OCI-LY7 (cell line): Measurements from ENCODE around the gene CHML. TPM values are rescaled to one million over a fixed set of nuclear protein-coding genes. Genes with fewer than 3 reads are reported as not detected.

Experiments
- BruUV-seq: library from RNA; stranded (reverse); fragments of 400-500 nt; replicated peaks from 2 replicates; lab custom pipeline; 2021; lab: Mats Ljungman, UMichigan
- CTCF ChIA-PET: fragments of 300-600 bp; sonication (Branson Sonifier 250); formaldehyde crosslinking; loops from one replicate; lab custom pipeline; 2022; ENCODE audit warnings: antibody characterized with exemption; ENCODE audit not compliant: unreplicated experiment; lab: Charles Lee
- POLR2A ChIA-PET: fragments of 300-600 bp; sonication (Branson Sonifier 250); formaldehyde crosslinking; loops from one replicate; lab custom pipeline; 2022; ENCODE audit warnings: antibody characterized with exemption; lab: Charles Lee
- DNase-seq: peaks from one replicate; pipeline ENCODE4 v3.0.0-alpha.2; 2015; ENCODE audit warnings: low spot score
- H2AFZ ChIP-seq: fragments of 200-600 bp; sonication (generic), shearing (Covaris generic); 2 replicates; pipeline ENCODE4 v1.6.1; 2014; ENCODE audit warnings: mild to moderate bottlenecking, antibody characterized with exemption, low read length, moderate library complexity
- H3K27ac ChIP-seq: fragments of 200-600 bp; sonication (generic); 2 replicates; pipeline ENCODE4 v1.5.1; 2014; ENCODE audit warnings: mixed run types, low read depth, mild to moderate bottlenecking, moderate library complexity, low read length, inconsistent platforms; ENCODE audit not compliant: poor library complexity, severe bottlenecking
- H3K36me3 ChIP-seq: fragments of 200-600 bp; sonication (generic); 2 replicates; pipeline ENCODE4 v1.6.1; 2014; ENCODE audit warnings: mild to moderate bottlenecking, antibody characterized with exemption, low read length, moderate library complexity, mixed read lengths; ENCODE audit not compliant: insufficient read depth
- H3K4me1 ChIP-seq: fragments of 200-600 bp; sonication (generic); 2 replicates; pipeline ENCODE4 v1.5.1; 2014; ENCODE audit warnings: mild to moderate bottlenecking, low read length; ENCODE audit not compliant: insufficient read depth, poor library complexity, severe bottlenecking
- H3K4me2 ChIP-seq: fragments of 200-600 bp; sonication (generic); 2 replicates; pipeline ENCODE4 v1.6.1; 2014; ENCODE audit warnings: mild to moderate bottlenecking, low read length
- H3K4me3 ChIP-seq: fragments of 200-600 bp; sonication (generic); 2 replicates; pipeline ENCODE4 v1.5.1; 2014; ENCODE audit warnings: mild to moderate bottlenecking, low read depth, low read length; ENCODE audit not compliant: poor library complexity, severe bottlenecking
- H3K79me2 ChIP-seq: fragments of 200-600 bp; sonication (generic); 2 replicates; pipeline ENCODE4 v1.6.1; 2016; ENCODE audit warnings: low read depth, mild to moderate bottlenecking, low read length, moderate library complexity, mixed read lengths; ENCODE audit not compliant: insufficient read depth
- H3K9me2 ChIP-seq: fragments of 200-600 bp; sonication (generic); 2 replicates; pipeline ENCODE4 v1.6.1; 2016; ENCODE audit warnings: mild to moderate bottlenecking, low read length, mixed read lengths; ENCODE audit not compliant: insufficient read depth
- H3K9me3 ChIP-seq: fragments of 200-600 bp; sonication (generic); 2 replicates; pipeline ENCODE4 v1.6.1; 2014; ENCODE audit warnings: mild to moderate bottlenecking, mixed run types, low read length, mixed read lengths
- H4K20me1 ChIP-seq: fragments of 200-600 bp; sonication (generic); 2 replicates; pipeline ENCODE4 v1.6.1; 2014; ENCODE audit warnings: mild to moderate bottlenecking, antibody characterized with exemption, low read length, moderate library complexity, mixed read lengths; ENCODE audit not compliant: insufficient read depth
- EZH2phosphoT487 ChIP-seq: fragments of 200-600 bp; sonication (generic); IDR thresholded peaks from 2 replicates; pipeline ENCODE4 v1.6.1; 2018; ENCODE audit warnings: low read depth, borderline replicate concordance, mild to moderate bottlenecking, mixed run types, antibody characterized with exemption, low read length, moderate library complexity, mixed read lengths
- intact Hi-C: fragments of 100-400 bp; cut with micrococcal nuclease; formaldehyde crosslinking; loops from one replicate; pipeline ENCODE4 v1.10.0; 2022; ENCODE audit not compliant: unreplicated experiment
- total RNA-seq, 2 experiments: library from RNA; depleted of rRNA in 1 of 2; stranded (reverse); fragments of >200 nt in 1 of 2; shearing (Covaris generic) in 1 of 2; gene quantifications; 2 replicates each; pipeline ENCODE4 v1.2.3, GENCODE V29; 2014 to 2022
- TF ChIP-seq, protein P1 (sequence below): fragments of 200-600 bp; sonication (generic); conservative IDR thresholded peaks from 2 replicates; pipeline ENCODE4 v1.5.1; 2014; ENCODE audit warnings: mild to moderate bottlenecking, antibody characterized with exemption, low read length, moderate library complexity, mixed read lengths

Gene CHML
- total RNA-seq, 2 experiments from 2014 or later, result 10.7 to 22.6 TPM

DNA sequence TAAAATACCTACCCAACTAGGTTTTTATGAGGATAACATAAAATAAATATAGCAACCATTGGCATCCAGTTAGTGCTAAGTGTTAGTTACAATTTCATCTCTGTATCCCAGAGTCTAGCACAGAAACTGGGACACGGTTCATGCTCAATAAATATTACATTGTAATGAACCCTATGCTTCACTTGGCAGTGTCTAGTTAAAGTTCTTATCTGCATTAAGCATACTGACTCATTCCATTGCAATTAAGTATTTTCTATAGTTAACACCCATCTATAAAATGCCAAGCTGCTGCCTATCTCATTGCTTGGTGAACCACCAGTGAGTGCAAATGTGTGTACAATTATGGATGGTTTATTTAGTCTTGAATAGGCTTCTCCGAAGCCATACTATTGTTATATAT, 15.2 kb downstream of the CHML start:
- no peaks in the 10 kb centered on the region for H4K20me1 ChIP-seq
- no peaks in the 10 kb centered on the region for H3K9me2 ChIP-seq
- no peak overlapping the region for H2AFZ ChIP-seq
- H3K4me2 ChIP-seq, result no peak overlapping the region
- no TSS peak for BruUV-seq
- POLR2A ChIA-PET, result interaction anchor here (1.2 kb wide), 1 partner anchor 13 kb away, joined by 3 read pairs; no protein-coding TSS in a partner anchor
- no peak overlapping the region for H3K27ac ChIP-seq
- no peak overlapping the region for H3K4me3 ChIP-seq
- intact Hi-C loops, result no loop called here
- CTCF ChIA-PET, result no interaction called here
- 0 out of 2 replicates have a peak, but pooled peaks cover 4% of the 10 kb centered on the region for H3K79me2 ChIP-seq
- no peaks in the 10 kb centered on the region for H3K36me3 ChIP-seq
- no peak for DNase-seq
- H3K4me1 ChIP-seq, result peaks cover 20% of the 10 kb centered on the region
- TF ChIP-seq, protein P1, sequence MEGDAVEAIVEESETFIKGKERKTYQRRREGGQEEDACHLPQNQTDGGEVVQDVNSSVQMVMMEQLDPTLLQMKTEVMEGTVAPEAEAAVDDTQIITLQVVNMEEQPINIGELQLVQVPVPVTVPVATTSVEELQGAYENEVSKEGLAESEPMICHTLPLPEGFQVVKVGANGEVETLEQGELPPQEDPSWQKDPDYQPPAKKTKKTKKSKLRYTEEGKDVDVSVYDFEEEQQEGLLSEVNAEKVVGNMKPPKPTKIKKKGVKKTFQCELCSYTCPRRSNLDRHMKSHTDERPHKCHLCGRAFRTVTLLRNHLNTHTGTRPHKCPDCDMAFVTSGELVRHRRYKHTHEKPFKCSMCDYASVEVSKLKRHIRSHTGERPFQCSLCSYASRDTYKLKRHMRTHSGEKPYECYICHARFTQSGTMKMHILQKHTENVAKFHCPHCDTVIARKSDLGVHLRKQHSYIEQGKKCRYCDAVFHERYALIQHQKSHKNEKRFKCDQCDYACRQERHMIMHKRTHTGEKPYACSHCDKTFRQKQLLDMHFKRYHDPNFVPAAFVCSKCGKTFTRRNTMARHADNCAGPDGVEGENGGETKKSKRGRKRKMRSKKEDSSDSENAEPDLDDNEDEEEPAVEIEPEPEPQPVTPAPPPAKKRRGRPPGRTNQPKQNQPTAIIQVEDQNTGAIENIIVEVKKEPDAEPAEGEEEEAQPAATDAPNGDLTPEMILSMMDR, result no peak
- TF ChIP-seq EZH2phosphoT487, result no peak
- H3K9me3 ChIP-seq, result no peaks in the 10 kb centered on the region

DNA sequence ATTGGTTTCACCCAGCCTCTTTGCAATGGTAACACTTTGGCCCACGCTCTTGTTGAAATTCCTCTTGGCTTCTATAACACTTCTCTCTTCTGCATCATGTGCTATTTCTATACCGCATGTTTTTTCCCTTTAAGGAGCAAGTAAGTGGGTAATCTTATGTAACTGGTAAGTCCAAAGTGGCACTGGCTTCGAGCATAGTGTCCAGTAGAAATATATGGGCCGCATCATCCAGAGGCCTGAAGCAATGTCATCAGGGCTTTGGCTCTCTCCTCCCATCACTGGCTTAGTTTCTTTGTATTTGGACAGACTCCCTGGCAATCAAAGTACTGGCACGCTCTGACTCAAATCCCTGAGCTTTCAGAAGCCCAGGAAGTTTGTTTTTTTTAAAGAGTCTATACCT, 17.5 kb downstream of the CHML start:
- H3K4me3 ChIP-seq, result no peak overlapping the region
- POLR2A ChIA-PET, result interaction anchor here (1.2 to 1.4 kb wide), 2 partner anchors 9 to 12 kb away, joined by 3 to 4 read pairs; no protein-coding TSS in a partner anchor
- TF ChIP-seq, protein P1, result no peak
- no peak for TF ChIP-seq EZH2phosphoT487
- intact Hi-C loops, result no loop called here
- H3K4me1 ChIP-seq, result peaks cover 7% of the 10 kb centered on the region
- H2AFZ ChIP-seq, result no peak overlapping the region
- CTCF ChIA-PET, result no interaction called here
- H3K4me2 ChIP-seq, result no peak overlapping the region
- no peaks in the 10 kb centered on the region for H3K9me3 ChIP-seq
- no peaks in the 10 kb centered on the region for H3K36me3 ChIP-seq
- no TSS peak for BruUV-seq
- H3K27ac ChIP-seq, result no peak overlapping the region
- H3K9me2 ChIP-seq, result no peaks in the 10 kb centered on the region
- no peaks in the 10 kb centered on the region for H3K79me2 ChIP-seq
- no peaks in the 10 kb centered on the region for H4K20me1 ChIP-seq
- no peak for DNase-seq

DNA sequence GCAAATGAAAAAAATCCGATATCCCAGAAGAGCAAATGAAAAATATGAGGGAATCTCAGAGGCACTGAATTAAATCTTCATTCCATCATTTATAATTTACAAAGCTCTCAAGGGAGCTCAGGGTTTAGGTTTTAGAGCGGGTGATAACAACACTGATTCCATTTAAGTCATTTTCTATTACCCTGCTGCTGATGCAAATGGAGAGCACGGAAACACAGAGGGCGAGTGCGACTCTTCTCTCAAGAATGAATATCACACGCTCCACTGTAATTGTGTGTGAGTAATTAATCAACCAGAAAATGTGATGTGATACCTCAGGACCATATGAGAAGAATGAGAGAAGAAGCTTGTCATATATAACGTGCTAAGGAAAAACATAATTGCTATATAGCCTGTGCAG, 22.7 kb downstream of the CHML start:
- no peak overlapping the region for H2AFZ ChIP-seq
- no peaks in the 10 kb centered on the region for H4K20me1 ChIP-seq
- intact Hi-C loops, result no loop called here
- no peak overlapping the region for H3K4me2 ChIP-seq
- H3K9me3 ChIP-seq, result no peaks in the 10 kb centered on the region
- H3K4me1 ChIP-seq, result no peaks in the 10 kb centered on the region
- no peak overlapping the region for H3K27ac ChIP-seq
- H3K79me2 ChIP-seq, result no peaks in the 10 kb centered on the region
- BruUV-seq, result no TSS peak
- CTCF ChIA-PET, result no interaction called here
- H3K4me3 ChIP-seq, result no peak overlapping the region
- POLR2A ChIA-PET, result interaction anchor here (0.6 to 1.2 kb wide), 4 partner anchors 12 to 84 kb away, joined by 3 to 7 read pairs (median 4); no protein-coding TSS in a partner anchor
- H3K36me3 ChIP-seq, result no peaks in the 10 kb centered on the region
- DNase-seq, result no peak
- no peaks in the 10 kb centered on the region for H3K9me2 ChIP-seq
- TF ChIP-seq, protein P1, result no peak
- TF ChIP-seq EZH2phosphoT487, result no peak
